Keratinocyte (primary cell): ENCODE data around the gene MS4A6E. TPM values are rescaled to one million over a fixed set of nuclear protein-coding genes. Genes with fewer than 3 reads are reported as not detected.

Experiments
- DNase-seq: peaks from one replicate; pipeline ENCODE4 v3.0.0-alpha.2; 2011; ENCODE audit warnings: low read depth, missing footprints, low spot score
- FAIRE-seq: peaks from 2 replicates; lab custom pipeline; 2011; peaks lifted over from hg19 to GRCh38; lab: Jason Lieb, UNC
- H2AFZ ChIP-seq: 2 replicates; pipeline ENCODE4 v1.6.0; 2012; ENCODE audit warnings: low read length, control low read depth, inconsistent platforms; ENCODE audit not compliant: control insufficient read depth
- H3K27ac ChIP-seq: 2 replicates; pipeline ENCODE4 v1.5.1; 2011; ENCODE audit warnings: low read length; ENCODE audit not compliant: control insufficient read depth, insufficient read depth
- H3K27me3 ChIP-seq: 3 replicates; pipeline ENCODE4 v1.6.0; 2011; ENCODE audit warnings: low read length; ENCODE audit not compliant: control insufficient read depth, insufficient read depth; ENCODE audit errors: extremely low read depth
- H3K36me3 ChIP-seq, 2 experiments: 2 replicates in 1 of 2; 3 replicates in 1 of 2; pipeline ENCODE4 v1.5.1; 2011; ENCODE audit warnings: low read length in 2 of 2, mild to moderate bottlenecking in 1 of 2; ENCODE audit not compliant: control insufficient read depth in 2 of 2, insufficient read depth in 2 of 2; ENCODE audit errors: extremely low read depth in 1 of 2
- H3K4me1 ChIP-seq: 3 replicates; pipeline ENCODE4 v1.5.1; 2011; ENCODE audit warnings: low read length; ENCODE audit not compliant: control insufficient read depth, insufficient read depth; ENCODE audit errors: extremely low read depth
- H3K4me2 ChIP-seq: 3 replicates; pipeline ENCODE4 v1.6.0; 2011; ENCODE audit warnings: low read depth, low read length; ENCODE audit not compliant: control insufficient read depth, insufficient read depth; ENCODE audit errors: extremely low read depth
- H3K4me3 ChIP-seq, 3 experiments: fragments of 200-600 bp in 1 of 3; sonication (generic) in 1 of 3; 2 replicates in 2 of 3; 3 replicates in 1 of 3; pipeline ENCODE4 v1.5.1; 2011 to 2016; ENCODE audit warnings: low read length in 3 of 3, mild to moderate bottlenecking in 3 of 3, control low read depth in 2 of 3, inconsistent platforms in 1 of 3, low read depth in 1 of 3, mixed read lengths in 1 of 3, mixed run types in 1 of 3, moderate library complexity in 1 of 3; ENCODE audit not compliant: control insufficient read depth in 2 of 3, insufficient read depth in 2 of 3; ENCODE audit errors: extremely low read depth in 1 of 3
- H3K79me2 ChIP-seq: 2 replicates; pipeline ENCODE4 v1.6.0; 2012; ENCODE audit warnings: low read length; ENCODE audit not compliant: control insufficient read depth, insufficient read depth
- H3K9ac ChIP-seq: 3 replicates; pipeline ENCODE4 v1.6.0; 2011; ENCODE audit warnings: low read length; ENCODE audit not compliant: control insufficient read depth, insufficient read depth; ENCODE audit errors: extremely low read depth
- H3K9me1 ChIP-seq: 3 replicates; pipeline ENCODE4 v1.6.0; 2011; ENCODE audit warnings: low read length; ENCODE audit not compliant: control insufficient read depth, insufficient read depth; ENCODE audit errors: extremely low read depth
- H3K9me3 ChIP-seq: 2 replicates; pipeline ENCODE4 v1.5.1; 2012; ENCODE audit warnings: low read depth, low read length; ENCODE audit not compliant: control insufficient read depth
- H4K20me1 ChIP-seq: 3 replicates; pipeline ENCODE4 v1.6.0; 2011; ENCODE audit warnings: low read length; ENCODE audit not compliant: control insufficient read depth, insufficient read depth; ENCODE audit errors: extremely low read depth
- EZH2 ChIP-seq: IDR thresholded peaks from one replicate; pipeline ENCODE4 v1.6.1; 2012; ENCODE audit warnings: inconsistent platforms, mild to moderate bottlenecking, low read length, moderate library complexity
- dilution Hi-C: fragments of 300-500 bp; cut with MboI; formaldehyde crosslinking; loops from one replicate; pipeline ENCODE4 v1.7.0; 2020; ENCODE audit warnings: low sequenced_read_pairs; ENCODE audit not compliant: extremely low pct_ligation_motif_present
- polyA plus RNA-seq, 5 experiments: library from polyadenylated mRNA; depleted of rRNA in 3 of 5; stranded (reverse) in 3 of 5; stranded (forward) in 1 of 5; unstranded in 1 of 5; fragments of >200 nt; gene quantifications; 1 replicate in 1 of 5; 2 replicates in 3 of 5; 3 replicates in 1 of 5; pipeline versions ENCODE4 v1.2.1 to v1.2.3, GENCODE V29; 2011 to 2012; ENCODE audit warnings: missing spikeins in 2 of 5, low read depth in 1 of 5, low replicate concordance in 1 of 5
- TF ChIP-seq, protein P1 (sequence below), 3 experiments: IDR thresholded peaks in 1 of 3; conservative IDR thresholded peaks in 1 of 3; optimal IDR thresholded peaks in 1 of 3; 2 replicates in 2 of 3; 3 replicates in 1 of 3; pipeline versions ENCODE3 to v1.5.1; 2011; ENCODE audit warnings: low read length in 3 of 3, mild to moderate bottlenecking in 3 of 3, moderate library complexity in 2 of 3, control low read depth in 1 of 3, inconsistent platforms in 1 of 3; ENCODE audit not compliant: insufficient read depth in 2 of 3; ENCODE audit errors: extremely low read depth in 1 of 3

MS4A6E gene
- polyA plus RNA-seq, 1 donor (not counting 4 experiments of a cell fraction or from before 2014, with no cell fraction given) = not detected

DNA sequence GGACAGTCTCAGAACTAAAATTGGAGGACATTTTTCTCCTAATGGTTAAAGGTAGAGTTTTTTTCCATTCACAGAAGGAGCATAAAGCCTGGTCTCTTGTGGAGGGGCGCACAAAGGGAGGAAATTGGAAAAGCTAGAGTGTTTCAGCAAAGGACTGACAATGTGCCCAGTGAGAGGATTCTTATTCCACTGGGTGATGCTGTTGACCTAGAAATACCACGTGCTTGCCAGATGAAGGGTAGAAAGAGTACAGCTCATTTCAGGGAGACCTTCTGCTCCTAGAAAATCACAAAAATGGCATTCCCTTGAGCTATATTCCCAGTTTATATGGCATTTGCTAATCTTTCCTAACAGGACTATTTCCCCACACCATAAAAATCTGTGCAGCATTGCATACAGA lies 21.1 kb downstream of the MS4A6E start:
- TF ChIP-seq EZH2 = no peak
- TF ChIP-seq, protein P1, sequence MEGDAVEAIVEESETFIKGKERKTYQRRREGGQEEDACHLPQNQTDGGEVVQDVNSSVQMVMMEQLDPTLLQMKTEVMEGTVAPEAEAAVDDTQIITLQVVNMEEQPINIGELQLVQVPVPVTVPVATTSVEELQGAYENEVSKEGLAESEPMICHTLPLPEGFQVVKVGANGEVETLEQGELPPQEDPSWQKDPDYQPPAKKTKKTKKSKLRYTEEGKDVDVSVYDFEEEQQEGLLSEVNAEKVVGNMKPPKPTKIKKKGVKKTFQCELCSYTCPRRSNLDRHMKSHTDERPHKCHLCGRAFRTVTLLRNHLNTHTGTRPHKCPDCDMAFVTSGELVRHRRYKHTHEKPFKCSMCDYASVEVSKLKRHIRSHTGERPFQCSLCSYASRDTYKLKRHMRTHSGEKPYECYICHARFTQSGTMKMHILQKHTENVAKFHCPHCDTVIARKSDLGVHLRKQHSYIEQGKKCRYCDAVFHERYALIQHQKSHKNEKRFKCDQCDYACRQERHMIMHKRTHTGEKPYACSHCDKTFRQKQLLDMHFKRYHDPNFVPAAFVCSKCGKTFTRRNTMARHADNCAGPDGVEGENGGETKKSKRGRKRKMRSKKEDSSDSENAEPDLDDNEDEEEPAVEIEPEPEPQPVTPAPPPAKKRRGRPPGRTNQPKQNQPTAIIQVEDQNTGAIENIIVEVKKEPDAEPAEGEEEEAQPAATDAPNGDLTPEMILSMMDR (optimal IDR thresholded peaks at IDR 0.05 in 1 of 3, IDR thresholded peaks at IDR 0.05 in 1 of 3, conservative IDR thresholded peaks at IDR 0.05 in 1 of 3; ENCODE audit: extremely low read depth in 1 of 3, insufficient read depth in 2 of 3, low read length in 3 of 3) = no peak
- no peaks in the 10 kb centered on the region for H3K4me1 ChIP-seq
- H3K9me1 ChIP-seq = no peaks in the 10 kb centered on the region
- no peak for DNase-seq
- H3K27me3 ChIP-seq = no peaks in the 10 kb centered on the region
- no peak overlapping the region for H3K4me3 ChIP-seq
- dilution Hi-C loops = no loop called here
- no peak overlapping the region for H2AFZ ChIP-seq
- H3K27ac ChIP-seq = no peak overlapping the region
- H3K4me2 ChIP-seq = no peak overlapping the region
- FAIRE-seq = no peak
- H3K9ac ChIP-seq = no peak overlapping the region
- no peaks in the 10 kb centered on the region for H3K9me3 ChIP-seq
- no peaks in the 10 kb centered on the region for H3K36me3 ChIP-seq
- no peaks in the 10 kb centered on the region for H3K79me2 ChIP-seq
- H4K20me1 ChIP-seq = no peaks in the 10 kb centered on the region

DNA sequence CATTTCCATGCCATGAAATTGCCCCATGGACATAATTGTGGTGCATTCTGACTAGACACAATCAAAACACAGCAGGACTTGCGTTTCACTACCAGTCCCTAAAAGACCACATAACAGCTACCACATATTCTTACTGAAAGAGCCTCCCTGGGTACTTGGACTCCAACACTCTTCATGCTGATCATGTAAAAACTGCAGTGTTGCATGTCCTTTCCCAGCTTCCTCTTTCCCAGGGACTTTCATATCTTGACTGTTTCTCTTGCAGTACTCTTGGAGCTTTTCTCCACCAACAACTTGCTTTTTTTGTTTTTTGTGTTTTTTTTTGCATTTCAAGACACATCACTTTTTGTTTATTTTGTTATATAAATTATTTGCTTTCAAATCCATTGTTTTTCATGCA lies 22.9 kb downstream of the MS4A6E start:
- H3K9me3 ChIP-seq = no peaks in the 10 kb centered on the region
- no peaks in the 10 kb centered on the region for H3K36me3 ChIP-seq
- no peaks in the 10 kb centered on the region for H3K9me1 ChIP-seq
- dilution Hi-C loops = no loop called here
- no peaks in the 10 kb centered on the region for H3K4me1 ChIP-seq
- no peak for FAIRE-seq
- H4K20me1 ChIP-seq = no peaks in the 10 kb centered on the region
- H3K4me2 ChIP-seq = no peak overlapping the region
- H2AFZ ChIP-seq = no peak overlapping the region
- no peak for TF ChIP-seq EZH2
- TF ChIP-seq, protein P1 (optimal IDR thresholded peaks at IDR 0.05 in 1 of 3, IDR thresholded peaks at IDR 0.05 in 1 of 3, conservative IDR thresholded peaks at IDR 0.05 in 1 of 3; ENCODE audit: extremely low read depth in 1 of 3, insufficient read depth in 2 of 3, low read length in 3 of 3) = no peak
- H3K4me3 ChIP-seq = no peak overlapping the region
- no peak for DNase-seq
- no peak overlapping the region for H3K27ac ChIP-seq
- H3K9ac ChIP-seq = no peak overlapping the region
- no peaks in the 10 kb centered on the region for H3K79me2 ChIP-seq
- H3K27me3 ChIP-seq = no peaks in the 10 kb centered on the region
